Small intestine (tissue), 7 donors: Measurements from ENCODE around the gene ITPR1. TPM values are rescaled to one million over a fixed set of nuclear protein-coding genes. Genes with fewer than 3 reads are reported as not detected.

ENCODE experiments used
- DNase-seq, 2 donors: peaks; one replicate each; pipeline versions ENCODE4 v3.0.0 to v3.0.0-alpha.2; 2013
- FAIRE-seq: peaks from 2 replicates; lab custom pipeline; 2012; peaks lifted over from hg19 to GRCh38; lab: Jason Lieb, UNC
- H3K27ac ChIP-seq, 3 donors: one replicate each; pipeline ENCODE4 v1.5.1; 2013; ENCODE audit warnings: low read length in 2 of 3, mild to moderate bottlenecking in 2 of 3, control low read depth in 1 of 3, inconsistent platforms in 1 of 3, low read depth in 1 of 3, moderate library complexity in 1 of 3
- H3K27me3 ChIP-seq, 3 donors: one replicate each; pipeline ENCODE4 v1.6.1; 2013; ENCODE audit warnings: low read length in 3 of 3, inconsistent platforms in 1 of 3; ENCODE audit not compliant: control insufficient read depth in 3 of 3, insufficient read depth in 3 of 3
- H3K36me3 ChIP-seq, 3 donors: one replicate each; pipeline ENCODE4 v1.6.1; 2013; ENCODE audit warnings: low read length in 3 of 3, inconsistent platforms in 1 of 3, low read depth in 1 of 3, mild to moderate bottlenecking in 1 of 3, moderate library complexity in 1 of 3; ENCODE audit not compliant: control insufficient read depth in 3 of 3, insufficient read depth in 2 of 3
- H3K4me1 ChIP-seq, 3 donors: one replicate each; pipeline ENCODE4 v1.6.1; 2013; ENCODE audit warnings: low read length in 2 of 3, inconsistent platforms in 1 of 3, low read depth in 1 of 3, mild to moderate bottlenecking in 1 of 3, moderate library complexity in 1 of 3; ENCODE audit not compliant: control insufficient read depth in 3 of 3, insufficient read depth in 2 of 3
- H3K4me3 ChIP-seq, 3 donors: one replicate each; pipeline ENCODE4 v1.5.1; 2013; ENCODE audit warnings: low read length in 3 of 3, control low read depth in 1 of 3, inconsistent platforms in 1 of 3, low read depth in 1 of 3, mild to moderate bottlenecking in 1 of 3, moderate library complexity in 1 of 3
- H3K9me3 ChIP-seq, 2 donors: one replicate each; pipeline ENCODE4 v1.6.1; 2013; ENCODE audit warnings: low read depth in 1 of 2, low read length in 1 of 2; ENCODE audit not compliant: control insufficient read depth in 2 of 2, insufficient read depth in 1 of 2
- whole genome bisulfite sequencing, 3 donors: extraction: QIAGEN DNeasy Blood & Tissue Kit; methylation state at CpG; one replicate each; pipeline ENCODE4 v1.1.7; 2013; 5-methylcytosine and 5-hydroxymethylcytosine counted together
- polyA plus RNA-seq, 4 donors: library from polyadenylated mRNA; stranded (reverse) in 3 of 4; unstranded in 1 of 4; fragments of 200-250 nt in 3 of 4; fragments of 120-200 nt in 1 of 4; gene quantifications; one replicate each; pipeline versions ENCODE4 v1.2.1 to v1.2.3, GENCODE V29; 2013
- donor health status: healthy with polysubstance abuse.
- donor health status: control.
- donor health status: control.
- donor health status: Bipolar disorder and iron deficiency.
- donor health status: healthy.

Gene ITPR1
- polyA plus RNA-seq, 4 donors: 0.89 to 13.8 (median 5.1) TPM

DNA sequence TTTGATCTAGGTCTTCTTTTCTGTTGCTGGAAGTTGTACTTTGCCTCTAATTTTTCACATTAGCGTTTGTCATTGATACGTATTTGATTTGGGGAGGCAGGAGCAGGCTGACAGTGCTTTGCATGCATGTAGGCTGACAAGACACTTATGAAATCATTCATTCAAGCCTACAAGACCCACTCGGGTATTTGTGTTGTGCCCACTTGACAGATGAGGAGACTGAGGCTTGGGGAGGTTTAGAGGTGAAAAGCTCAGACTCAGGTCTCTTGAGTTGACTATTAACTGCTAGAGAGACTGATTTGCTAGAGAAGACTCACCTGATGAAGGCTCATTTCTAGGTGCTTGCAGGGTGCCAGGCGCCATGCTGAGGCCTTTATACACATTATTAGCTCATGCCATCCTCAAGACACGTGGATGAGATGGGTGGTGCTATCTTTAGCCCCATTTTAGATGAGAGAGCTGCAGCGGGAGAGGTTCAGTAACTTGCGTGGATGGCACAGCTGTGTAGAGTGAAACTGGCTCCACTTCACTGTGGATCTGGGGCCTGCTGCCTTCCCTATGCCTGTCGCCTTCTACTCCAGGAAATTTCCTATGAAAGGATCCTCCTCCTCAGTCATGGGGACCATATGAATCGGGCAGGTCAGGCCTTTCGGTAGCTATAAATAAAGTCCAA is 192.7 kb downstream of the ITPR1 start:
- H3K4me3 ChIP-seq: no peak overlapping the region
- H3K9me3 ChIP-seq: peaks cover 0 to 5% of the 10 kb centered on the region in 2 donors
- peaks cover 0 to 7% (median 4%) of the 10 kb centered on the region in 3 donors for H3K36me3 ChIP-seq
- DNase-seq (no peak), FAIRE-seq (no peak)
- no peaks in the 10 kb centered on the region for H3K27me3 ChIP-seq
- no peaks in the 10 kb centered on the region for H3K4me1 ChIP-seq
- H3K27ac ChIP-seq: no peak overlapping the region
- 90 to 92% (median 90%) methylated on average over 10 of the region's 10 CpGs for WGBS, 3 donors

GRCh38 chr3:4686619-4687018 is 193.5 kb downstream of the ITPR1 start:
- DNase-seq: no peak
- no peak overlapping the region for H3K27ac ChIP-seq
- WGBS, 3 donors: 78 to 87% (median 86%) methylated on average over 4 of the region's 4 CpGs
- no peak overlapping the region for H3K4me3 ChIP-seq
- no peaks in the 10 kb centered on the region for H3K27me3 ChIP-seq
- H3K36me3 ChIP-seq: peaks cover 0 to 7% (median 4%) of the 10 kb centered on the region in 3 donors
- H3K4me1 ChIP-seq: no peaks in the 10 kb centered on the region
- no peak for FAIRE-seq
- peaks cover 0 to 5% of the 10 kb centered on the region in 2 donors for H3K9me3 ChIP-seq

GRCh38 chr3:4687167-4687566 is 194.0 kb downstream of the ITPR1 start:
- WGBS, 3 donors: 54 to 63% (median 62%) methylated on average over 4 of the region's 4 CpGs
- H3K9me3 ChIP-seq: peaks cover 0 to 5% of the 10 kb centered on the region in 2 donors
- no peaks in the 10 kb centered on the region for H3K27me3 ChIP-seq
- no peaks in the 10 kb centered on the region for H3K4me1 ChIP-seq
- no peak overlapping the region for H3K27ac ChIP-seq
- no peak overlapping the region for H3K4me3 ChIP-seq
- FAIRE-seq (no peak), DNase-seq (peak in 1 of 2 donors; percentile 41)
- H3K36me3 ChIP-seq: peaks cover 0 to 7% (median 4%) of the 10 kb centered on the region in 3 donors

GRCh38 chr3:4687596-4687995 is 194.4 kb downstream of the ITPR1 start:
- FAIRE-seq (no peak), DNase-seq (no peak)
- no peaks in the 10 kb centered on the region for H3K27me3 ChIP-seq
- H3K36me3 ChIP-seq: peaks cover 0 to 7% (median 4%) of the 10 kb centered on the region in 3 donors
- no peak overlapping the region for H3K4me3 ChIP-seq
- 76 to 90% (median 82%) methylated on average over 5 of the region's 5 CpGs for WGBS, 3 donors
- no peaks in the 10 kb centered on the region for H3K4me1 ChIP-seq
- H3K27ac ChIP-seq: no peak overlapping the region
- peaks cover 0 to 5% of the 10 kb centered on the region in 2 donors for H3K9me3 ChIP-seq

DNA sequence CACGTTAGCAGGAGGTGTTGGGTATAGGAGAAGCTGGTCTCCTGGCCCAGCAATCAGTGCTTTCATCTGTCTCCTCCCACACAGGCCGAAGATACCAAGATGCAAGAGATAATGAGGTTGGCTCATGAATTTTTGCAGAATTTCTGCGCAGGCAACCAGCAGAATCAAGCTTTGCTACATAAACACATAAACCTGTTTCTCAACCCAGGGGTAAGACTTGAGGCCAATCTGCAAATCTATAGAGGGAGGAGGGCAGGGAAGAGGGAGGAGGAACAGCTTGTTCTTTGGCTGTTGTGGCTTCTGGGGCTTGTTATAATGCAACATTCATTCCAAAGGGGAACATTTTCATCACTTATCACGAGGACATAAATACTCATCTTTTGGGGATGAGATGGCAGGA is 195.3 kb downstream of the ITPR1 start:
- Histone ChIP-seq H3K9me3 (peaks cover 0 to 5% of the 10 kb centered on the region in 2 donors), H3K27ac (no peak overlapping the region), H3K4me1 (no peaks in the 10 kb centered on the region), H3K36me3 (peaks cover 0 to 7% (median 3%) of the 10 kb centered on the region in 3 donors), H3K4me3 (no peak overlapping the region), H3K27me3 (no peaks in the 10 kb centered on the region)
- FAIRE-seq (no peak), DNase-seq (no peak)
- 87 to 90% (median 89%) methylated on average over 4 of the region's 4 CpGs for WGBS, 3 donors

GRCh38 chr3:4689021-4689420 is 195.9 kb downstream of the ITPR1 start:
- H3K4me1 ChIP-seq: no peaks in the 10 kb centered on the region
- no peak overlapping the region for H3K4me3 ChIP-seq
- DNase-seq: no peak
- H3K27ac ChIP-seq: no peak overlapping the region
- peaks cover 0 to 5% of the 10 kb centered on the region in 2 donors for H3K9me3 ChIP-seq
- H3K27me3 ChIP-seq: no peaks in the 10 kb centered on the region
- FAIRE-seq: no peak
- peaks cover 0 to 5% (median 4%) of the 10 kb centered on the region in 3 donors for H3K36me3 ChIP-seq

DNA sequence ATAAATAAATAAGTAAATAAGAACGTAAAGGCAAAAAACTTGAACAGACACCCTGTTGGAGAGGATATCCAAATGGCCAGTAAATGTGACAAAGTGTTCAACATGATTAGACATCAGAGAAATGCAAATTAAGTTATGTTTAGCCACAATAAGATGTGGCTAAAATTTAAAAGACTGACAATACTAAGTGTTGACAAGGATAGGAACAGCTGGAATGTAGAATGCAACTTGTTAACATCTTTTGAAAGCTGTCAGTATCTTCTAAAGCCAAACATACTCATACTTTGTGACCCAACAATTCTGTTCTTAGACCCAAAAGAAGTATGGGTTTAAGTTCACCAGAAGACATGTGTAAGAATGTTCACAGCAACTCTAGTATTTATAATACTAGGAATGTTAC is 197.1 kb downstream of the ITPR1 start:
- Histone ChIP-seq H3K27me3 (no peaks in the 10 kb centered on the region), H3K4me1 (no peaks in the 10 kb centered on the region), H3K36me3 (peaks cover 0 to 4% (median 0%) of the 10 kb centered on the region in 3 donors), H3K27ac (no peak overlapping the region), H3K4me3 (no peak overlapping the region), H3K9me3 (peaks cover 0 to 5% of the 10 kb centered on the region in 2 donors)
- 92 to 98% (median 97%) methylated on average over 1 of the region's 1 CpG for WGBS, 3 donors
- no peak for FAIRE-seq
- DNase-seq: no peak

- Histone ChIP-seq H3K27ac (no peak overlapping the region), H3K4me1 (no peaks in the 10 kb centered on the region), H3K27me3 (no peaks in the 10 kb centered on the region), H3K4me3 (no peak overlapping the region), H3K9me3 (peaks cover 0 to 5% of the 10 kb centered on the region in 2 donors), H3K36me3 (peaks cover 0 to 4% (median 3%) of the 10 kb centered on the region in 3 donors)
- DNase-seq (no peak), FAIRE-seq (no peak)
- WGBS, 3 donors: 87 to 93% (median 87%) methylated on average over 13 of the region's 13 CpGs
These were observed 200.5 kb downstream of the ITPR1 start for GRCh38 chr3:4693620-4694019.
